CD4-positive, alpha-beta T cell treated with Interleukin-4 for 4 hours (primary cell): ENCODE measurements around the gene TCF15.
"Not testable (repeated sequence)": the region's sequence is repeated elsewhere in the genome, so short reads cannot be mapped to it uniquely, and the experiment has no call there.

ENCODE experiments used
- DNase-seq: peaks from one replicate; pipeline ENCODE4 v3.0.0-alpha.2; 2020

TCF15 gene

GRCh38 chr20:642013-642397 is 31.9 kb upstream of the TCF15 start:
- not testable (repeated sequence) for DNase-seq

GRCh38 chr20:641516-641875 is 31.4 kb upstream of the TCF15 start:
- DNase-seq = no peak

GRCh38 chr20:640674-641515 is 30.8 kb upstream of the TCF15 start:
- no peak for DNase-seq

- DNase-seq = no peak
These were observed 28.5 kb upstream of the TCF15 start for GRCh38 chr20:638579-638978.

- no peak for DNase-seq
These were observed 27.4 kb upstream of the TCF15 start for GRCh38 chr20:637559-637958.

GRCh38 chr20:635893-636338 is 25.8 kb upstream of the TCF15 start:
- no peak for DNase-seq

- DNase-seq = no peak
These were observed 25.2 kb upstream of the TCF15 start for GRCh38 chr20:635028-635892.

- no peak for DNase-seq
These were observed 24.2 kb upstream of the TCF15 start for GRCh38 chr20:634148-634925.

- DNase-seq = no peak
These were observed 21.0 kb upstream of the TCF15 start for GRCh38 chr20:631101-631500.

GRCh38 chr20:626579-626978 is 16.5 kb upstream of the TCF15 start:
- no peak for DNase-seq

GRCh38 chr20:625360-625932 is 15.3 kb upstream of the TCF15 start:
- DNase-seq = no peak

- no peak for DNase-seq
These were observed 13.6 kb upstream of the TCF15 start for GRCh38 chr20:623704-624103.

GRCh38 chr20:623021-623420 is 12.9 kb upstream of the TCF15 start:
- no peak for DNase-seq

GRCh38 chr20:622161-622560 is 12.1 kb upstream of the TCF15 start:
- no peak for DNase-seq

GRCh38 chr20:621125-621756 is 11.1 kb upstream of the TCF15 start:
- DNase-seq = no peak

- DNase-seq = no peak
These were observed 10.1 kb upstream of the TCF15 start for GRCh38 chr20:620246-620645.

- no peak for DNase-seq
These were observed 8.9 kb upstream of the TCF15 start for GRCh38 chr20:618980-619379.

GRCh38 chr20:617934-618690 is 8.0 kb upstream of the TCF15 start:
- DNase-seq = no peak

GRCh38 chr20:615514-615913 is 5.4 kb upstream of the TCF15 start:
- DNase-seq = no peak

- DNase-seq = no peak
These were observed 1.7 kb upstream of the TCF15 start for GRCh38 chr20:611843-612185.

- DNase-seq = no peak
These were observed 1.1 kb upstream of the TCF15 start for GRCh38 chr20:611047-611842.
